RWPE2 (cell line): ENCODE results near the gene IL1RAPL2.

ENCODE experiments used
- ATAC-seq: fragments of 200-7000 bp; cut with Tn5 transposase; 3 replicates; pipeline ENCODE4 v1.9.1; 2021; ENCODE audit warnings: low read depth
- DNase-seq: peaks from one replicate; pipeline ENCODE4 v3.0.0-alpha.2; 2020; ENCODE audit warnings: low spot score
- H3K27ac ChIP-seq: fragments of 450-650 bp; 2 replicates; pipeline ENCODE4 v1.5.1; 2017; ENCODE audit warnings: mild to moderate bottlenecking; ENCODE audit not compliant: poor library complexity, severe bottlenecking
- H3K27me3 ChIP-seq: fragments of 250-450 bp; sonication (Bioruptor Pico); 2 replicates; pipeline ENCODE4 v1.5.1; 2021; ENCODE audit warnings: mild to moderate bottlenecking, moderate library complexity; ENCODE audit not compliant: insufficient read depth, poor library complexity, severe bottlenecking
- H3K36me3 ChIP-seq: fragments of 250-450 bp; sonication (Bioruptor Pico); 2 replicates; pipeline ENCODE4 v1.5.1; 2020; ENCODE audit warnings: low read depth, mild to moderate bottlenecking, moderate library complexity
- H3K4me1 ChIP-seq: fragments of 250-450 bp; sonication (Bioruptor Pico); 2 replicates; pipeline ENCODE4 v1.5.1; 2021; ENCODE audit warnings: mild to moderate bottlenecking, moderate library complexity; ENCODE audit not compliant: insufficient read depth, poor library complexity, severe bottlenecking
- H3K4me3 ChIP-seq: fragments of 250-450 bp; sonication (Bioruptor Pico); 2 replicates; pipeline ENCODE4 v1.5.1; 2021; ENCODE audit warnings: mild to moderate bottlenecking, moderate library complexity; ENCODE audit not compliant: severe bottlenecking
- H3K9me3 ChIP-seq: fragments of 250-450 bp; sonication (Bioruptor Pico); 2 replicates; pipeline ENCODE4 v1.5.1; 2021; ENCODE audit warnings: mild to moderate bottlenecking, moderate library complexity; ENCODE audit not compliant: severe bottlenecking
- CTCF ChIP-seq: fragments of 450-650 bp; IDR thresholded peaks from one replicate; pipeline ENCODE4 v1.5.1; 2017; ENCODE audit warnings: mild to moderate bottlenecking, moderate library complexity; ENCODE audit not compliant: poor library complexity, severe bottlenecking

Gene IL1RAPL2

DNA sequence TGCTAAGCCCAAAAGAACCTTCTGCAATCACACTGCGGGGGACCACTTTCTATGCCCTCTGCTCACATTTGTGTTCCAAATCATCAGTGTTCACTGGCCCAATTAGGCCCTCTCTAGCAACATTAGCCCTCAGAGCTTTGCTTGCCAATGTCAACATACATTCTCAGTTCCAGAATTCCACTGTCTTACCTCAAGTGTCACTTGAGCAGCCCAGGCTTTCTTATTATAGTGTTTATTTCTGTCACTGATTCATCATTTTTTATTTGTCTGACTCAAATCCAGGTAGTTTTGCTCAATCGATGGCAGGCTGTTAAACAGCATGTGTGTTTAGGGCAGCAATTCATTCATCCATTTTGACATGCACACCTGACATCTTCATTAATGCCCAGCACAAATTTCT, 363.3 kb downstream of the IL1RAPL2 start:
- H3K4me3 ChIP-seq = no peak overlapping the region
- H3K9me3 ChIP-seq = no peaks in the 10 kb centered on the region
- H3K27me3 ChIP-seq = no peaks in the 10 kb centered on the region
- H3K36me3 ChIP-seq = no peaks in the 10 kb centered on the region
- DNase-seq = no peak
- TF ChIP-seq CTCF = no peak
- H3K4me1 ChIP-seq = no peaks in the 10 kb centered on the region
- no peak for ATAC-seq
- no peak overlapping the region for H3K27ac ChIP-seq

DNA sequence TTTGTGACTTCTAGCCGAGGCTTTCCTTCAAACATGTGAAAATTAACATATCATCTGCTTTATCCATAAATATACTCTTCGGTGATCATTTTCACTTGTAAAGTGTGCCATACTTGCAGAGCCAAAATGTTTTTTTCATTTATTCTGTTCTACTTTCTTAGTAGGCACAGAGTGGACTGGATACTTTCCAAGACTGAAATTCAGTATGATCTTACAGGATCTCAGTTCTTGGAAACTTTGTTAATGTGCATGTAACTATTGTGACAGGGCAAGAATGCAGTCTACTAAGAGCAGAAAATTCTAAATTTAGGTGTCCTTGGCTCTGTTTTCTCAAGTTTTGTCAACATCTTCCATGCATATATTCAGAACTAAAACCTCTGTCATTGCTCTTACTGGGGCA, 369.6 kb downstream of the IL1RAPL2 start:
- H3K36me3 ChIP-seq = no peaks in the 10 kb centered on the region
- DNase-seq (no peak), ATAC-seq (no peak)
- no peaks in the 10 kb centered on the region for H3K27me3 ChIP-seq
- H3K4me1 ChIP-seq = no peaks in the 10 kb centered on the region
- no peak overlapping the region for H3K4me3 ChIP-seq
- no peak for TF ChIP-seq CTCF
- no peak overlapping the region for H3K27ac ChIP-seq
- H3K9me3 ChIP-seq = no peaks in the 10 kb centered on the region

DNA sequence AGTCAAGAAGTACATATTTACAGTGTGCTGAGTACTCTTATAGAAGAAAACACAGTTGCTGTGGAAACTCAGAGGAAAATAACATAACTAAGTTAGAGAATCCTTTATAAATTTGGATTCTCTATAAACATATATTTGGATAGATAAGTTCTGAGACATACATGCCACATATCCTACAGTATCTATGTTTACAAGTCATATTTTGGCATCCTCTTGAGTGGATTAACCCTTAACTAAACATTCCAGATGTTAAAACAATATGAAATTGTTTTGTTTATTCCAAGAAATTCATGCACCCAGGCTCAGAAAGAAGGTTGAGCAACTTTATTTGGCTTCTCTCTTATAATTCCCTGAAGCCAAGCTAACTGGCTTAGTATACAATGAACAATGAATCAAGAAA, 387.3 kb downstream of the IL1RAPL2 start:
- no peak for ATAC-seq

DNA sequence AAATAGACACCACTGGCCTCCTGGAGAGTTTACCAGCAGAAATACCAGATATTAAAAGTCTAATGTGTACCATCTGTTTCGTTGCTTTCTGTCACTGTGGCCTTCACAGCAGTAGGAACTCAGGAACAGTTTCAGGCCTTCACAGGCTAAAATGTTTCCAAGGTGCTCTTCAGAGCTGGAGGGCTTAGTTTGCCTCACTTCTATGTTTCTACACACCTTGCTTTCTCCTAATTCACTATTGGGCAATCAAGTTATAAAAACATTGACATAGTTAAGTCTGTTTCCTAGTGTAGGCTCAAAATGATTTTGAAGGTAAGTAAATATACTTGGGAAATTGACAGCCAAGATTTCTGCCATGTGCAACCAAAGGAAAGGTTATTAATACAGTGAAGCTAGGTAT, 395.9 kb downstream of the IL1RAPL2 start:
- DNase-seq = no peak
- H3K27ac ChIP-seq = no peak overlapping the region
- no peaks in the 10 kb centered on the region for H3K9me3 ChIP-seq
- H3K4me1 ChIP-seq = no peaks in the 10 kb centered on the region
- no peak overlapping the region for H3K4me3 ChIP-seq
- no peak for ATAC-seq
- TF ChIP-seq CTCF = no peak
- H3K27me3 ChIP-seq = no peaks in the 10 kb centered on the region
- H3K36me3 ChIP-seq = no peaks in the 10 kb centered on the region

More for the DNA sequence above, 387.3 kb downstream of the IL1RAPL2 start:
- no peaks in the 10 kb centered on the region for H3K27me3 ChIP-seq
- no peak overlapping the region for H3K27ac ChIP-seq
- DNase-seq = no peak
- H3K9me3 ChIP-seq = no peaks in the 10 kb centered on the region
- TF ChIP-seq CTCF = no peak
- H3K4me3 ChIP-seq = no peak overlapping the region
- H3K4me1 ChIP-seq = no peaks in the 10 kb centered on the region
- H3K36me3 ChIP-seq = no peaks in the 10 kb centered on the region

DNA sequence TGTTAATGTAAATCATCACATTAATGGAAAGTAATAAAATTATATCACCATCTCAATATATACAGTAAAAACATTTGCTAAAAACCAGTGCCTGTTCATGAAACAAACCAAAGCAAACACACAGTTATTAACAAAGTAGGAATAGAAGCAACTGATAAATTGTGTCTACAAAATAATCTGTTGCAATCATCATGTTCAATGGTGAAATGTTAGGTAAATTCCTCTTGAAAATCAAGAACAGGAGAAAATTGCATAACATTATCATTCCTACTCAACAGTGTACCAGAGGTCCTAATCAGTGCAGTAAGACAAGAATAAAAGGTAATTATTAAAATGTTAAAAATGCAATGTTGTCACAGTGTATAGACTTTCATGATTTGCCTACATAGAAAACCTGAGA, 402.2 kb downstream of the IL1RAPL2 start:
- no peaks in the 10 kb centered on the region for H3K4me1 ChIP-seq
- DNase-seq = no peak
- no peak for TF ChIP-seq CTCF

More for the DNA sequence above, 402.2 kb downstream of the IL1RAPL2 start:
- no peaks in the 10 kb centered on the region for H3K36me3 ChIP-seq
- H3K27ac ChIP-seq = no peak overlapping the region
- H3K9me3 ChIP-seq = no peaks in the 10 kb centered on the region
- H3K27me3 ChIP-seq = no peaks in the 10 kb centered on the region
- ATAC-seq = no peak
- H3K4me3 ChIP-seq = no peak overlapping the region
